NCI-H460 (cell line): ENCODE measurements around the gene MPV17L. TPM values are rescaled to one million over a fixed set of nuclear protein-coding genes. Genes with fewer than 3 reads are reported as not detected.
"Not testable (repeated sequence)": the region's sequence is repeated elsewhere in the genome, so short reads cannot be mapped to it uniquely, and the experiment has no call there.

Experiments used
- DNase-seq: peaks from one replicate; pipeline ENCODE4 v3.0.0-alpha.2; 2016; ENCODE audit warnings: low read depth; ENCODE audit errors: extremely low read depth
- total RNA-seq: library from RNA; depleted of rRNA; stranded (reverse); fragments of >200 nt; shearing (Covaris generic); gene quantifications from 2 replicates; pipeline ENCODE4 v1.2.3, GENCODE V29; 2014; rRNA removed

Gene MPV17L
- total RNA-seq, 1 experiment from 2014 or later = 3.7 TPM

DNA sequence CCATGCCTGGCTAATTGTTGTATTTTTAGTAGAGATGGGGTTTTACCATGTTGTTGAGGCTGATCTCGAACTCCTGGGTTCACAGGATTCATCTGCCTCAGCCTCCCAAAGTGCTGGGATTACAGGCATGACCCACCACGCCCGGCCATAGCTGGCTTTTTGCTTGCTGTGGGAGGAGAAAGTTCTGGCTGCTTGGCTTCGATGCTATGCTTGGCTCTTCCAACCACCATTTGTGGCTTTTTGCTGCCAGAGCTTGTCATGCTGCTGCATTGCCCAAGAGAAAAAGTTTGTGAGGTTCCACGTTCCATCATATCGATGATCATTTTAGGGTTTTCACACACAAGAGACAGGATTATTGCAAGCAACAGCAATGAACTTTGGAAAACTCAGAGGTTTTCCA lies 55.1 kb downstream of the MPV17L start:
- DNase-seq = no peak

DNA sequence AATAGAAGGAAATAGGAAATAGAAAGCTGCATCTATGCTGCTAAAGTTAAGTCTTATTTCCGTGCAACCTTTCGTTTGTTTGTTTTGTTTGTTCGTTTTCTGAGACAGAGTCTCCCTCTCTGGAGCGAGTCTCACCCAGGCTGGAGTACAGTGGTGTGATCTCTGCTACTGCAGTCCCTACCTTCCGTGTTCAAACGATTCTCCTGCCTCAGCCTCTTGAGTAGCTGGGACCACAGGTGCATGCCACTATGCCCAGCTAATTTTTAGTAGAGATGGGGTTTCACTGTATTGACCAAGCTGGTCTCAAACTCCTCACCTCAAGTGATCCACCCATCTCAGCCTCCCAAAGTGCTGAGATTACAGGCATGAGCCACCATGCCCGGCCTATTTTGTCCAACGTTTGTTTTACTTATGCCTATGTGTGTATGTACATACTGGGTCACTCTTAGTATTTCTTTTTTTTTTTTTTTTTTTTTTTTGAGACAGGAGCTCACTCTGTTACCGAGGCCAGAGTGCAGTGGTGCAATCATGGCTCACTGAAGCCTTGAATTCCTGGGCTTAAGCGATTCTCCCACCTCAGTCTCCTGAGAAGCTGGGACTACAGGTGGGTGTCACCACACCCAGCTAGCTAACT lies 55.7 kb downstream of the MPV17L start:
- no peak for DNase-seq

DNA sequence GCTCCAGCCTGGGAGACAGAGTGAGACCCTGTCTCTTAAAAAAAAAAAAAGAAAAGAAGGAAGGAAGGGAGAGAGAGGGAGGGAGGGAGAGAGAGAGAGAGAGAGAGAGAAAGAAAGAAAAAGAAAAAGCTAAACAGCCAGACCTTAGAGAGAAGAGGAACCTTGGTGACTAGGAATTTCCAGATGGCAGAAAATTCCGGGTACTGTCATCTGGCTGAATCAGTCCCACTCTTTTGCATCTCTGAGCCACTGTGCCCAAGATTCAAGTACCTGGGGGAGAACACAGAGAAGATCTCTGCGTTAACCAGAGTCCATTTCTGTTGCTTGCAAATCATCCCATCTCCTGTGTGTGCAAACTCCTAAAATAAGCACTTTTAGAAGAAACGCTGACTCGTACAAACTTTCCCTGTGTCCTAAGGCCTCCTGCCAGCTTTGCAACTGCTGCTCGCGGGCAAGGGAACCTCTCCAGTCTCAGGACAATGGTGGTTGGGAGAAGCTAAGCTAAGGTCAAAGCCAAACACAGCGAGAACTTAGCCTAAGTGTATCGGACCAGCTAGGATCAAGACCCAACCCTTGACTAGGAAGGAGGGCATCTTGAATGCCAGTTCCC lies 56.8 kb downstream of the MPV17L start:
- DNase-seq = no peak

DNA sequence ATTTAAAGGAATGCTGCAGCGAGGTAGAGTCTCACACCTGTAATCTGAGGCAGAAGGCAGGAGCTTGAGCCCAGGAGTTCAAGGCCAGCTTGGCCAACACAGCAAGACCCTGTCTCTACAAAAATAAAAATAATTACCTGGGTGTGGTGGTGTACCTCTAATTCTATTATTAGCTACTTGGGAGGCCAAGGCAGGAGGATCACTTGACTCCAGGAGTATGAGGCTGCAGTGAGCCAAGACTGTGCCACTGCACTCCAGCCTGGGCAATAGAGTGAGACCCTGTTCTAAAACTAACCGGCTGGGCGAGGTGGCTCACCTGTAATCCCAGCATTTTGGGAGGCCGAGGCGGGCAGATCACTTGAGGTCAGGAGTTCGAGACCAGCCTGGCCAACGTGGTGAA lies 57.7 kb downstream of the MPV17L start:
- not testable (repeated sequence) for DNase-seq

DNA sequence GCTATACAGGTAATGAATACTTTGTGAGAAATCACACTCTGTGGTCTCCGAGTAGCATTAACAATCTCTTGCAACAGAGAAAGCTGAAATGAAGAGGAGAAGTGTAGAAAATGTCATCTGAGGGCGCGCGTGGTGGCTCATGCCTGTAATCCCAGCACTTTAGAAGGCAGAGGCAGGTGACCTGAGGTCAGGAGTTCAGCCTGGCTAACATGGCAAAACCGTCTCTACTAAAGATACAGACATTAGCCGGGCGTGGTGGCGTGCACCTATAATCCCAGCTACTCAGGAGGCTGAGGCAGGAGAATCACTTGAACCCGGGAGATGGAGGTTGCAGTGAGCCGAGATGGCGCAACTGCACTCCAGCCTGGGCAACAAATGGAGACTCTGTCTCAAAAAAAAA lies 59.4 kb downstream of the MPV17L start:
- DNase-seq = not testable (repeated sequence)

DNA sequence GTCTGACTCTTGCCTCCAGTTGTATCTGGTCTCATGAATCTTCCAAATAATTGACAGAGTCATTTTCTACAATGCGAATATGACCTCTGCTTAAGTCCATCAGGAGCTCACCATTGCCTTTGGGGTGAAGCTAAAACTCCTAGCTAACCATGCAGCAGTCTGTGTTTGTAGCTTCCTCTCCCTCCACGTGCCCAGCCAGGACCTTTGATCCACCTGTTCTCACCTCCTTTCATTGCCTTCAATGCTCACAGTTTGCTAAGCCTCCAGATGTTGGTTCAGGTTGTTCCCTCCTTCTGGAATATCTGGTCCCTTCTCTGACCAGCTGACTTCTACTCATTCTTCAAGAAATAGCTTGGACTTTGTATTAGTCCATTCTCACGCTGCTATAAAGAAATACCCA lies 61.8 kb downstream of the MPV17L start:
- no peak for DNase-seq

DNA sequence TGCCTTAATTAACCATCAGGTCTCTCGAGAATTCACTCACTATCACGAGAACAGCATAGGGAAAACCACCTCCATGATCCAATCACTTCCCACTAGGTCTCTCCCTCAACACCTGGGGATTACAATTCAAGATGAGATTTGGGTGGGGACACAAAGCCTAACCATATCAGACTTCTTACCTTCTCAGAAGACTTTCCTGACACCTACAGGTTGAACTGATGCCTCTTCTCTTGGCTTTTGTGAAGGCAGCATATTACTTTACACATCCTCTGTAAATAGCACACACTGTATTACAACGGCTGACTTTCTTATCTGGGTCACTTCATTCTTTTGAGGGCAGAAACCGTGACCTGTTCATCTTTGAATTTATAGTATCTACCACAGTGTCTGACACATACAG lies 62.4 kb downstream of the MPV17L start:
- no peak for DNase-seq

DNA sequence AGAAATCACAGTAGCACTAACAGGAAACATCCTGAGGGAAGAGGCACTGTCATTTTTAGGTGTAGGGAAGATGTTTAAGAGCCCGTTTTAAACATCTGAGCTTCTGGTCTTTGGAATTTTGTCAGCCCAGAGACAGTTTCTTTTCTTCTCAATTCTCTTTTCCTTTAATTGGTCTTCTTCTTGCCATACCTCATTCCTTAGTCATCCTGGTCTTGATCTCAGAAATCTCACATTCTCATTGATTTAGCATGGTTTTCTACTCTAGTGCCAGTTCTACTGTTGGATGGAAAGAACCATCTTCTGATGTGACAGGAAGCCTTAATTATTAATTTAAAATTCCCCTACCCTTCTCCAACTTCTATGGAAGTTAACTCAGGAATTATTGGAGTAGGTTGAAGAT lies 64.2 kb downstream of the MPV17L start:
- DNase-seq = no peak

DNA sequence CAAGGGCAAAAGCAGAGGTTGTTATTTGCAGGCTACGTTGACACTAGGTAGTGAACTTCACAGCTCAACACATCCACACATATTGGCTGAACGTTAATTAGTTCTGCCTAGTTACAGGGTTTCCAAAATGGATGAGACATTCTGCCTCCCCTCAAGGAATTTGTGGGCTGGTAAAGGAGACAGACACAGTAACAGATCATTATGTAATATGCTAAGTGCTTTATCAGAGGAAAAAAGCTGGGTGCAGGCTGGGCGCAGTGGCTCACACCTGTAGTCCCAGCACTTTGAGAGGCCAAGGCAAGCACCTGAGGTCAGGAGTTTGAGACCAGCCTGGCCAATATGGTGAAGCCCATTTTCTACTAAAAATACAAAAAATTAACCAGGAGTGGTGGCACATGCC lies 65.0 kb downstream of the MPV17L start:
- DNase-seq = no peak

DNA sequence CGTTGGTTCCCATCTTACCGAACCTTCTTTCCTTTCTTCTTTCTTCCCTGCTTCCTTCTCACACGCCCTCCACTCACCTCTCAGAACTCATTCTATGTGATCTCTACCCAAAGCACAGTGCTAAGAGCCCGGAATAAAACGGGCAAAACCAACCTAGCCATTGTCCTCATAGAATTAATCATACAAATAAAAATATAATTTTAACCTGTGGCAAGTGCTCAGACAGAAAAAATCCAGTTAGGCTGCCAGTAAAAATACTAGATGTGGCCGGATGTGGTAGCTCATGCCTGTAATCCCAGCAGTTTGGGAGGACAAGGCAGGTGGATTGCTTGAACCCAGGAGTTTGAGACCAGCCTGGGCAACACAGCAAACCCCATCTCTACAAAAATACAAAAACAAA lies 65.8 kb downstream of the MPV17L start:
- no peak for DNase-seq

Other genes starting within 250 kb of the MPV17L start
- 20.2 and 22.6 TPM in 2 replicates for gene NPIPA5, start 17.5 kb upstream of the MPV17L start, total RNA-seq
- gene BMERB1, start 38.8 kb downstream of the MPV17L start, total RNA-seq = 35.8 and 43.7 TPM in 2 replicates
- gene MARF1, start 247.4 kb downstream of the MPV17L start, total RNA-seq = 22.2 and 22.7 TPM in 2 replicates